ENCODE data around the gene ZNF549. TPM values are rescaled to one million over a fixed set of nuclear protein-coding genes. Genes with fewer than 3 reads are reported as not detected.

ZNF549 gene
- total and polyA plus RNA-seq, 2 donors (not counting 1 experiment from before 2014, with no cell fraction given): 5.4 to 23.0 TPM

DNA sequence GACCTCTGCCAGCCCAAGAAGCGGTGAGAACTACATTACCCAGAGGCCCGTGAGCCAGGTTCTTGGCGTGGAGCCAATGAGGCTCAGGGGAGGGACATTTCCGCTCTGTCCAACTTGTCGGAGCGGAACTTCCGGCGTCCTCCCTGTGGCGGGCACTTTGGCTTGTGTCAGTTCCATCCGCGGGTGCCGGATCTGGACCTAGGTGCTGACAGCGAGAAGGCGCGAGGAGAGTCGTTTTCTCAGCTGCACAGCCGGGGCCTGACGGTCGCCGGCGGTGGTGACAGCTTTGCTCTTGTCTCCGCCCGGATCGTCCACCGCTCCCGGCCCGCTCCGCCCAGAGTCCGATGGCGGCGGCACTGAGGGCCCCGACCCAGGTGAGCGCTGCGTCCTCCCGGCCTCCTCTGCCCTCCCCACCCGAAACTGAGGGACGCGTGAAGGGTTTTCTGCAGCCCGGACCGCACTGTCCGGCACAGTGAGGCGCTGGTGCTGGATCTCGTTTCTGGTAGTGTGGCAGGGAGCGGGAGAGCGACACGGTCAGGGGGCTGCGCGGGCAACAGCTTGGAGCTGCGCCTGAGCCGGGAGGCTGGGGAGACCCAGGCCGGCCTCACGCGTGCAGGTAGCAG lies 72.7 kb downstream of the ZNF549 start, which contains the start of gene ZNF530:
Gene ZNF530 (plus strand): TSS at position 125 of the 623 bp plus-strand sequence. CDS start 4,461 bp downstream, outside the sequence.
- H4K20me1 ChIP-seq (ENCODE audit: control insufficient read depth, insufficient read depth, low read length, poor library complexity, severe bottlenecking): no peaks in the 10 kb centered on the region
- Mint-ChIP-seq H3K9me3 (ENCODE audit: insufficient read depth) (peaks cover 4% of the 10 kb centered on the region), H3K27me3 (peaks cover 3% of the 10 kb centered on the region), H3K27ac (peak within 1 kb of the TSS; percentile 79), H3K4me3 (peak within 1 kb of the TSS; percentile 90), H3K4me1 (peaks cover 20% of the 10 kb centered on the region)
- WGBS (ENCODE audit: insufficient coverage): 1% methylated on average over 52 of the region's 53 CpGs
- ChIA-PET POLR2A (no interaction called here), CTCF (interaction anchor here (1.3 kb wide), 1 partner anchor 14 kb away, joined by 3 read pairs; the partner anchor contains the start of gene ZNF134)
- peak within 1 kb of the TSS; percentile 89 for H2AFZ ChIP-seq (ENCODE audit: insufficient read depth, low read depth, low read length, poor library complexity, severe bottlenecking)
- peaks cover 11 to 14% of the 10 kb centered on the region in 2 donors for H3K4me1 ChIP-seq (ENCODE audit: control insufficient read depth in 2 of 2, insufficient read depth in 2 of 2, low read length in 2 of 2)
- ATAC-seq (ENCODE audit: low read depth) (peak; percentile 99), DNase-seq (peak; percentile 88)
- peaks cover 13% of the 10 kb centered on the region for H3K79me2 ChIP-seq (ENCODE audit: control insufficient read depth, insufficient read depth, low read length)
- peak within 1 kb of the TSS; percentile 44 to 81 (median 77) for H3K4me3 ChIP-seq (ENCODE audit: control extremely low read depth in 1 of 5, extremely low read depth in 1 of 5, insufficient read depth in 1 of 5, low read depth in 2 of 5, low read length in 4 of 5)
- H3K27ac ChIP-seq (ENCODE audit: low read length in 2 of 2): peak within 1 kb of the TSS in 1 of 2 donors; percentile 52
- peaks cover 0 to 9% of the 10 kb centered on the region in 2 experiments for H3K36me3 ChIP-seq (replicated peaks in 1 of 2; ENCODE audit: control extremely low read depth in 1 of 2, control insufficient read depth in 1 of 2, extremely low read depth in 1 of 2, insufficient read depth in 2 of 2, low read length in 1 of 2)
- no peaks in the 10 kb centered on the region for H3K27me3 ChIP-seq (replicated peaks in 1 of 4; ENCODE audit: control extremely low read depth in 1 of 4, control insufficient read depth in 3 of 4, insufficient read depth in 4 of 4, low read length in 3 of 4)
- peak within 1 kb of the TSS; percentile 96 for H3K4me2 ChIP-seq (replicated peaks; ENCODE audit: low read depth, low read length, poor library complexity, severe bottlenecking)
- no peak for TF ChIP-seq EZH2 (IDR thresholded peaks at IDR 0.05; ENCODE audit: borderline replicate concordance, insufficient read depth, low read depth, low read length, poor library complexity, severe bottlenecking)
- TF ChIP-seq, protein P1, sequence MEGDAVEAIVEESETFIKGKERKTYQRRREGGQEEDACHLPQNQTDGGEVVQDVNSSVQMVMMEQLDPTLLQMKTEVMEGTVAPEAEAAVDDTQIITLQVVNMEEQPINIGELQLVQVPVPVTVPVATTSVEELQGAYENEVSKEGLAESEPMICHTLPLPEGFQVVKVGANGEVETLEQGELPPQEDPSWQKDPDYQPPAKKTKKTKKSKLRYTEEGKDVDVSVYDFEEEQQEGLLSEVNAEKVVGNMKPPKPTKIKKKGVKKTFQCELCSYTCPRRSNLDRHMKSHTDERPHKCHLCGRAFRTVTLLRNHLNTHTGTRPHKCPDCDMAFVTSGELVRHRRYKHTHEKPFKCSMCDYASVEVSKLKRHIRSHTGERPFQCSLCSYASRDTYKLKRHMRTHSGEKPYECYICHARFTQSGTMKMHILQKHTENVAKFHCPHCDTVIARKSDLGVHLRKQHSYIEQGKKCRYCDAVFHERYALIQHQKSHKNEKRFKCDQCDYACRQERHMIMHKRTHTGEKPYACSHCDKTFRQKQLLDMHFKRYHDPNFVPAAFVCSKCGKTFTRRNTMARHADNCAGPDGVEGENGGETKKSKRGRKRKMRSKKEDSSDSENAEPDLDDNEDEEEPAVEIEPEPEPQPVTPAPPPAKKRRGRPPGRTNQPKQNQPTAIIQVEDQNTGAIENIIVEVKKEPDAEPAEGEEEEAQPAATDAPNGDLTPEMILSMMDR (IDR thresholded peaks at IDR 0.05): no peak
- H3K9ac ChIP-seq (ENCODE audit: low read length): peak within 1 kb of the TSS; percentile 88
- H3K9me3 ChIP-seq (ENCODE audit: control extremely low read depth in 1 of 3, control insufficient read depth in 2 of 3, insufficient read depth in 1 of 3, low read length in 2 of 3): peaks cover 4 to 9% (median 7%) of the 10 kb centered on the region in 3 donors
- intact Hi-C loops (cut with micrococcal nuclease): loop anchor here (1.0 to 5.0 kb wide), 5 partner anchors 14 to 247 kb away; partner anchors contain the start of genes ZNF134, ZNF211, ZNF416 and ZNF587

DNA sequence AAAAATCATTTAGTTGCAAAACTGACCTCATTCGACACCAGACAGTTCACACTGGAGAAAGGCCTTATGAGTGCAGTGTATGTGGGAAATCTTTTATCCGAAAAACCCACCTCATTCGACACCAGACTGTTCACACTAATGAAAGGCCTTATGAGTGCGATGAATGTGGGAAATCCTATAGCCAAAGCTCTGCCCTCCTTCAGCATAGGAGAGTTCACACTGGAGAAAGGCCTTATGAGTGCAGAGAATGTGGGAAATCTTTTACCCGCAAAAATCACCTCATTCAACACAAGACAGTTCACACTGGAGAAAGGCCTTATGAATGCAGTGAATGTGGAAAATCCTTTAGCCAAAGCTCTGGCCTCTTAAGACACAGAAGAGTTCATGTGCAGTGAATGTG lies 79.8 kb downstream of the ZNF549 start:
- Mint-ChIP-seq H3K9me3 (ENCODE audit: insufficient read depth) (peaks cover 2% of the 10 kb centered on the region), H3K4me1 (no peaks in the 10 kb centered on the region), H3K4me3 (no peak overlapping the region), H3K27me3 (no peaks in the 10 kb centered on the region), H3K27ac (no peak overlapping the region)
- H3K9ac ChIP-seq (ENCODE audit: low read length): no peak overlapping the region
- no peaks in the 10 kb centered on the region for H3K79me2 ChIP-seq (ENCODE audit: control insufficient read depth, insufficient read depth, low read length)
- no peak overlapping the region for H2AFZ ChIP-seq (ENCODE audit: insufficient read depth, low read depth, low read length, poor library complexity, severe bottlenecking)
- CTCF ChIA-PET: interaction anchor here (0.7 kb wide), 2 partner anchors 16 to 463 kb away, joined by 3 to 4 read pairs; no protein-coding TSS in a partner anchor
- H3K36me3 ChIP-seq (replicated peaks in 1 of 2; ENCODE audit: control extremely low read depth in 1 of 2, control insufficient read depth in 1 of 2, extremely low read depth in 1 of 2, insufficient read depth in 2 of 2, low read length in 1 of 2): peaks cover 6 to 40% of the 10 kb centered on the region in 2 experiments
- H3K27ac ChIP-seq (ENCODE audit: low read length in 2 of 2): no peak overlapping the region
- ATAC-seq (ENCODE audit: low read depth) (no peak), DNase-seq (no peak)
- no peaks in the 10 kb centered on the region for H3K27me3 ChIP-seq (replicated peaks in 1 of 4; ENCODE audit: control extremely low read depth in 1 of 4, control insufficient read depth in 3 of 4, insufficient read depth in 4 of 4, low read length in 3 of 4)
- POLR2A ChIA-PET: no interaction called here
- TF ChIP-seq, protein P1 (IDR thresholded peaks at IDR 0.05): no peak
- no peak for TF ChIP-seq EZH2 (IDR thresholded peaks at IDR 0.05; ENCODE audit: borderline replicate concordance, insufficient read depth, low read depth, low read length, poor library complexity, severe bottlenecking)
- H4K20me1 ChIP-seq (ENCODE audit: control insufficient read depth, insufficient read depth, low read length, poor library complexity, severe bottlenecking): no peaks in the 10 kb centered on the region
- H3K9me3 ChIP-seq (ENCODE audit: control extremely low read depth in 1 of 3, control insufficient read depth in 2 of 3, insufficient read depth in 1 of 3, low read length in 2 of 3): peaks cover 0 to 11% (median 8%) of the 10 kb centered on the region in 3 donors
- no peaks in the 10 kb centered on the region for H3K4me1 ChIP-seq (ENCODE audit: control insufficient read depth in 2 of 2, insufficient read depth in 2 of 2, low read length in 2 of 2)
- H3K4me3 ChIP-seq (ENCODE audit: control extremely low read depth in 1 of 5, extremely low read depth in 1 of 5, insufficient read depth in 1 of 5, low read depth in 2 of 5, low read length in 4 of 5): no peak overlapping the region
- WGBS (ENCODE audit: insufficient coverage): no CpG with 5 or more reads among the region's 5 CpGs
- intact Hi-C loops (cut with micrococcal nuclease): no loop called here
- no peak overlapping the region for H3K4me2 ChIP-seq (replicated peaks; ENCODE audit: low read depth, low read length, poor library complexity, severe bottlenecking)
